ENCODE data around the gene RARB.

DNA sequence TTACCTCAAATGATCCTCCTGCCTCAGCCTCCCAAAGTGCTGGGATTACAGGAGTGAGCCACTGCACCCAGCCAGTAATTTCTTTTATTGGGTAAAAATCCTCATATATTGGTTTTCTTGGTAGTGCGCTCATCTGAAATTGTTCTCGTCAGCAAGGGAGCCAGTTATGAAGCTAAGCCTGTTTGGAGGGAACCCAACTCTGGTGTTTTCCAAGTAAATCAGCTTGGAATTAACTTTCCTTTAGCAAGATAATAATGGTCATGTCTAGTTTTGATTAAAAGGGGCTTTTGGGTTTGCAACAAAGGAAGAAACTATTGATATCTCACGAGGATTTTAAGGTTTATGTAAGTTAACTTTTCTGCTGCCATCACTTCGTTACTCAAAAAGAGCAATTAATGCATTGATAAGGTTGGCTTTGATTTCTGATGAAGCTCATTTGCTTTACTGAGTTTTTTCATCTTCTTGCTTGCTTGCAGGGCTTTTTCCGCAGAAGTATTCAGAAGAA, 72.7 kb downstream of the RARB start:
- TF ChIP-seq, protein P1, sequence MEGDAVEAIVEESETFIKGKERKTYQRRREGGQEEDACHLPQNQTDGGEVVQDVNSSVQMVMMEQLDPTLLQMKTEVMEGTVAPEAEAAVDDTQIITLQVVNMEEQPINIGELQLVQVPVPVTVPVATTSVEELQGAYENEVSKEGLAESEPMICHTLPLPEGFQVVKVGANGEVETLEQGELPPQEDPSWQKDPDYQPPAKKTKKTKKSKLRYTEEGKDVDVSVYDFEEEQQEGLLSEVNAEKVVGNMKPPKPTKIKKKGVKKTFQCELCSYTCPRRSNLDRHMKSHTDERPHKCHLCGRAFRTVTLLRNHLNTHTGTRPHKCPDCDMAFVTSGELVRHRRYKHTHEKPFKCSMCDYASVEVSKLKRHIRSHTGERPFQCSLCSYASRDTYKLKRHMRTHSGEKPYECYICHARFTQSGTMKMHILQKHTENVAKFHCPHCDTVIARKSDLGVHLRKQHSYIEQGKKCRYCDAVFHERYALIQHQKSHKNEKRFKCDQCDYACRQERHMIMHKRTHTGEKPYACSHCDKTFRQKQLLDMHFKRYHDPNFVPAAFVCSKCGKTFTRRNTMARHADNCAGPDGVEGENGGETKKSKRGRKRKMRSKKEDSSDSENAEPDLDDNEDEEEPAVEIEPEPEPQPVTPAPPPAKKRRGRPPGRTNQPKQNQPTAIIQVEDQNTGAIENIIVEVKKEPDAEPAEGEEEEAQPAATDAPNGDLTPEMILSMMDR (IDR thresholded peaks at IDR 0.05), result no peak
- TF ChIP-seq EP300 (IDR thresholded peaks at IDR 0.05) (no peak), POLR2A (IDR thresholded peaks at IDR 0.05) (no peak)
